OCI-LY3 (cell line): ENCODE data around the gene SLIT1.

Source experiments
- CTCF ChIP-seq: fragments of 200-600, 300-600 bp; sonication (generic); IDR thresholded peaks from 2 replicates; pipeline ENCODE4 v1.5.1; 2014; ENCODE audit warnings: antibody characterized with exemption, low read length, low read depth
- EZH2phosphoT487 ChIP-seq: fragments of 200-600 bp; shearing (Covaris generic); IDR thresholded peaks from 2 replicates; pipeline ENCODE4 v1.6.1; 2018; ENCODE audit warnings: antibody characterized with exemption, mixed run types, low read depth

- TF ChIP-seq CTCF (no peak), EZH2phosphoT487 (no peak)
These were observed 199.4 kb downstream of the SLIT1 start for GRCh38 chr10:96986200-96986856.
